Astrocyte (in vitro differentiated cells and primary cell): Measurements from ENCODE around the gene GMDS. TPM values are rescaled to one million over a fixed set of nuclear protein-coding genes. Genes with fewer than 3 reads are reported as not detected.

Source experiments
- DNase-seq: peaks from one replicate; pipeline ENCODE4 v3.0.0-alpha.2; 2010; ENCODE audit warnings: low read depth
- FAIRE-seq: peaks from 2 replicates; lab custom pipeline; 2011; peaks lifted over from hg19 to GRCh38; lab: Jason Lieb, UNC
- H2AFZ ChIP-seq: 2 replicates; pipeline ENCODE4 v1.6.0; 2012; ENCODE audit warnings: low read depth, low read length, inconsistent platforms
- H3K27ac ChIP-seq: 2 replicates; pipeline ENCODE4 v1.5.1; 2011; ENCODE audit warnings: low read depth, low read length, inconsistent platforms
- H3K27me3 ChIP-seq: 2 replicates; pipeline ENCODE4 v1.6.0; 2011; ENCODE audit warnings: low read length, inconsistent platforms; ENCODE audit not compliant: insufficient read depth
- H3K36me3 ChIP-seq: 2 replicates; pipeline ENCODE4 v1.5.1; 2011; ENCODE audit warnings: low read length, inconsistent platforms; ENCODE audit not compliant: insufficient read depth
- H3K4me1 ChIP-seq: 2 replicates; pipeline ENCODE4 v1.5.1; 2011; ENCODE audit warnings: low read length, inconsistent platforms; ENCODE audit not compliant: insufficient read depth
- H3K4me2 ChIP-seq: 2 replicates; pipeline ENCODE4 v1.6.0; 2012; ENCODE audit warnings: low read length, inconsistent platforms
- H3K4me3 ChIP-seq: 2 replicates; pipeline ENCODE4 v1.5.1; 2011; ENCODE audit warnings: low read depth, mild to moderate bottlenecking, low read length, inconsistent platforms; ENCODE audit not compliant: insufficient read depth
- H3K79me2 ChIP-seq: 2 replicates; pipeline ENCODE4 v1.6.0; 2012; ENCODE audit warnings: mild to moderate bottlenecking, low read length, inconsistent platforms; ENCODE audit not compliant: insufficient read depth
- H3K9ac ChIP-seq: 2 replicates; pipeline ENCODE4 v1.6.0; 2012; ENCODE audit warnings: mild to moderate bottlenecking, low read length, inconsistent platforms
- H3K9me3 ChIP-seq: 2 replicates; pipeline ENCODE4 v1.5.1; 2012; ENCODE audit warnings: low read depth, mild to moderate bottlenecking, low read length, inconsistent platforms; ENCODE audit not compliant: insufficient read depth
- H4K20me1 ChIP-seq: 2 replicates; pipeline ENCODE4 v1.6.0; 2012; ENCODE audit warnings: low read length, inconsistent platforms; ENCODE audit not compliant: insufficient read depth
- H3K27ac Mint-ChIP-seq: one replicate; pipeline ENCODE4 v1.8.0; 2021; ENCODE audit warnings: mild to moderate bottlenecking, mixed read lengths; ENCODE audit not compliant: unreplicated experiment
- H3K27me3 Mint-ChIP-seq: one replicate; pipeline ENCODE4 v1.8.0; 2021; ENCODE audit warnings: low read depth, mixed read lengths; ENCODE audit not compliant: unreplicated experiment
- H3K36me3 Mint-ChIP-seq: one replicate; pipeline ENCODE4 v1.8.0; 2021; ENCODE audit warnings: low read depth, mixed read lengths; ENCODE audit not compliant: unreplicated experiment
- H3K4me1 Mint-ChIP-seq: one replicate; pipeline ENCODE4 v1.8.0; 2021; ENCODE audit warnings: low read depth, mixed read lengths; ENCODE audit not compliant: unreplicated experiment
- H3K4me3 Mint-ChIP-seq: one replicate; pipeline ENCODE4 v1.8.0; 2021; ENCODE audit warnings: mild to moderate bottlenecking, moderate library complexity, mixed read lengths; ENCODE audit not compliant: unreplicated experiment
- H3K9me3 Mint-ChIP-seq: one replicate; pipeline ENCODE4 v1.8.0; 2021; ENCODE audit warnings: mild to moderate bottlenecking, mixed read lengths; ENCODE audit not compliant: unreplicated experiment
- CTCF ChIP-seq: IDR thresholded peaks from 2 replicates; pipeline ENCODE4 v1.5.1; 2011; ENCODE audit warnings: low read depth, mild to moderate bottlenecking, inconsistent platforms, low read length, moderate library complexity; ENCODE audit not compliant: insufficient read depth
- EZH2 ChIP-seq: IDR thresholded peaks from 2 replicates; pipeline ENCODE4 v1.6.1; 2012; ENCODE audit warnings: mild to moderate bottlenecking, low read length, inconsistent platforms; ENCODE audit not compliant: insufficient read depth
- total RNA-seq: library from RNA; stranded (reverse); gene quantifications from 2 replicates; pipeline ENCODE4 v1.2.1, GENCODE V29; 2021

Gene GMDS
- total RNA-seq, 1 donor from 2014 or later, result 9.4 TPM

GRCh38 chr6:1705630-1706029 lies 539.8 kb downstream of the GMDS start:
- Histone ChIP-seq H2AFZ (no peak overlapping the region), H3K4me3 (no peak overlapping the region), H3K9ac (no peak overlapping the region), H3K9me3 (no peaks in the 10 kb centered on the region), H3K4me2 (no peak overlapping the region), H3K4me1 (peaks cover 19% of the 10 kb centered on the region), H3K36me3 (no peaks in the 10 kb centered on the region), H3K27ac (no peak overlapping the region), H4K20me1 (no peaks in the 10 kb centered on the region), H3K79me2 (no peaks in the 10 kb centered on the region), H3K27me3 (no peaks in the 10 kb centered on the region)
- FAIRE-seq, result no peak
- Mint-ChIP-seq H3K9me3 (no peaks in the 10 kb centered on the region), H3K4me1 (peaks cover 13% of the 10 kb centered on the region), H3K36me3 (no peaks in the 10 kb centered on the region), H3K27ac (no peak overlapping the region), H3K4me3 (no peak overlapping the region), H3K27me3 (peaks cover 7% of the 10 kb centered on the region)
- no peak for TF ChIP-seq CTCF
- TF ChIP-seq EZH2, result no peak
- DNase-seq, result no peak

GRCh38 chr6:1705183-1705582 lies 540.2 kb downstream of the GMDS start:
- H3K27me3 Mint-ChIP-seq, result peaks cover 4% of the 10 kb centered on the region
- Histone ChIP-seq H3K9me3 (no peaks in the 10 kb centered on the region), H3K27me3 (no peaks in the 10 kb centered on the region), H2AFZ (no peak overlapping the region), H3K4me1 (peaks cover 20% of the 10 kb centered on the region), H3K4me2 (no peak overlapping the region), H3K36me3 (no peaks in the 10 kb centered on the region), H3K9ac (no peak overlapping the region), H3K79me2 (no peaks in the 10 kb centered on the region), H3K27ac (no peak overlapping the region), H3K4me3 (no peak overlapping the region), H4K20me1 (no peaks in the 10 kb centered on the region)
- no peaks in the 10 kb centered on the region for H3K9me3 Mint-ChIP-seq
- peaks cover 13% of the 10 kb centered on the region for H3K4me1 Mint-ChIP-seq
- DNase-seq (no peak), FAIRE-seq (no peak)
- H3K36me3 Mint-ChIP-seq, result no peaks in the 10 kb centered on the region
- H3K4me3 Mint-ChIP-seq, result no peak overlapping the region
- H3K27ac Mint-ChIP-seq, result no peak overlapping the region
- no peak for TF ChIP-seq CTCF
- no peak for TF ChIP-seq EZH2

GRCh38 chr6:1704711-1705110 lies 540.7 kb downstream of the GMDS start:
- Histone ChIP-seq H3K36me3 (no peaks in the 10 kb centered on the region), H3K4me2 (no peak overlapping the region), H3K4me1 (peaks cover 20% of the 10 kb centered on the region), H3K79me2 (no peaks in the 10 kb centered on the region), H3K27me3 (no peaks in the 10 kb centered on the region), H3K4me3 (no peak overlapping the region), H3K9ac (no peak overlapping the region), H3K27ac (no peak overlapping the region), H3K9me3 (no peaks in the 10 kb centered on the region), H4K20me1 (no peaks in the 10 kb centered on the region), H2AFZ (no peak overlapping the region)
- TF ChIP-seq CTCF (no peak), EZH2 (no peak)
- Mint-ChIP-seq H3K4me3 (no peak overlapping the region), H3K36me3 (no peaks in the 10 kb centered on the region), H3K27ac (no peak overlapping the region), H3K9me3 (no peaks in the 10 kb centered on the region), H3K27me3 (peaks cover 4% of the 10 kb centered on the region), H3K4me1 (peaks cover 13% of the 10 kb centered on the region)
- FAIRE-seq (no peak), DNase-seq (no peak)
